HG03196 (cell line): ENCODE data around the gene PHEX.
A peak's percentile ranks its signal among the peaks of the same experiment; 100 is the strongest.
"Not testable (repeated sequence)": the region's sequence is repeated elsewhere in the genome, so short reads cannot be mapped to it uniquely, and the experiment has no call there.

ENCODE experiments used
- ATAC-seq: cut with Tn5 transposase; IDR thresholded peaks from one replicate; pipeline ENCODE4 v1.9.1; 2021; ENCODE audit not compliant: unreplicated experiment

PHEX gene

GRCh38 chrX:22203186-22203585 is 171.1 kb downstream of the PHEX start:
- no peak for ATAC-seq

GRCh38 chrX:22206781-22207180 is 174.7 kb downstream of the PHEX start:
- no peak for ATAC-seq

- ATAC-seq, result no peak
These were observed 188.8 kb downstream of the PHEX start for GRCh38 chrX:22220941-22221340.

GRCh38 chrX:22234380-22234779 is 202.3 kb downstream of the PHEX start:
- no peak for ATAC-seq

GRCh38 chrX:22237479-22237878 is 205.4 kb downstream of the PHEX start:
- no peak for ATAC-seq

GRCh38 chrX:22246620-22247019 is 214.5 kb downstream of the PHEX start:
- no peak for ATAC-seq

GRCh38 chrX:22247169-22247568 is 215.0 kb downstream of the PHEX start:
- no peak for ATAC-seq

- ATAC-seq, result no peak
These were observed 216.3 kb downstream of the PHEX start for GRCh38 chrX:22248401-22248800.

GRCh38 chrX:22249371-22249770 is 217.2 kb downstream of the PHEX start:
- no peak for ATAC-seq

- no peak for ATAC-seq
These were observed 236.6 kb downstream of the PHEX start for GRCh38 chrX:22268706-22269105.

- no peak for ATAC-seq
These were observed 240.5 kb downstream of the PHEX start, which contains the start of gene CBLL2 for GRCh38 chrX:22272613-22273012. CBLL2 (plus strand) TSS chrX:22272913; CDS start chrX:22272992, 79 bp downstream.

- ATAC-seq, result no peak
These were observed 241.7 kb downstream of the PHEX start for GRCh38 chrX:22273714-22274317.

- no peak for ATAC-seq
These were observed 244.7 kb downstream of the PHEX start for GRCh38 chrX:22276781-22277180.

- ATAC-seq, result no peak
These were observed 246.2 kb downstream of the PHEX start for GRCh38 chrX:22278375-22278774.

GRCh38 chrX:22289209-22289608 is 257.1 kb downstream of the PHEX start:
- not testable (repeated sequence) for ATAC-seq

- ATAC-seq, result no peak
These were observed 264.7 kb downstream of the PHEX start for GRCh38 chrX:22296871-22297270.

- ATAC-seq, result peak; percentile 49
These were observed 268.0 kb downstream of the PHEX start for GRCh38 chrX:22300130-22300529.
